Activated CD4-positive, CD25-positive, alpha-beta regulatory T cell treated with anti-CD3 and anti-CD28 coated beads, Interleukin-2, amount 50 U/mL, for 72 hours (primary cell): ENCODE results near the gene CHRNA1.

ENCODE experiments used
- DNase-seq: peaks from one replicate; pipeline ENCODE4 v3.0.0; 2021

Gene CHRNA1

DNA sequence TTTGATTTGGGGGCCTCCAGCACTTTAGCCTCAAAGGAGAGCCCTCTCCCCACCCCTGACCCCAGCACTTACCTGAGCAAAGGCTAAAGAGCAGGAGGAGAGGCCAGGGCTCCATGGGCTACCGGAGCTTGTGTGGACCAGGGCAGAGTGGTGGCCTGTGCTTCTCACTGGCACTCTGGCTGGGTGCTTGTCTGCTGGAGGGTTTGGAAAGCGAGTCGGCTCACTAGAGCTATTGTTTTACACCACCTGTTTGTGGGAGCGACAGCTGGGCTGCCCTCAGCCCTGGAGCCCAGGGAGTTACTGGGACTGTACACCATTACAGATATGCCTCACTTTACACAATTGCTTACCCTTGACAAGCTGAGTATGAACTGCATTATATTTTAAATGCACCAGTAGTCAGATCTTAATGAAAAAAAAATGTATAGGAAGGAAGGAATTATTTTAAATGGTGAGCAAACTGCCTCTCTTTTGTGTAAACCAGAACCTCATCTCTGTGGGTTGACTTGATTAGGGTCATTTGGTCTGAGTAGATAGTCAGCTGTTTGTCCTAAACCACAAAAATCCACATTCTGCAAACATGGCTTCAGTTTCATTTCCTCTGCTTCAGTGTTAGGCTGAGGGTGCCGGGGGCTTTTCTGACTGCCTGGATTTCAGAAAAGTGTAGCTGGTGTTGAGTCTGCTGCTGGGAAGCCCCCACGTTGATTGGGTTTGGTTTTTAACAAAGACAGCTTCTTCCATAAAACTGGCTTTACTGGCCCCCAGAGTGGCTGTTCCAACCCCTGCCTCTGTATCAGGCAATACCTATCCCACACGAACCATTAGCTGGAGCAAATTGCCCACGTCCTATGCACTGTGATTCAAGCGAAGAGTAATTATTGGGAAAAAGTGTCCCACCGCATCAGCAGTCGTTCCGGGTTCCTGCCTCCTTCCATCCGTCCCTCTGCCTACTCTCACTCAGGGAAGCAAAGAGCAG is at the start of gene CHRNA1:
Gene CHRNA1, minus strand, starts transcription at position 193 of the 976 bp plus-strand sequence. Its CDS starts 78 bp downstream, at position 115.
- DNase-seq, result no peak

DNA sequence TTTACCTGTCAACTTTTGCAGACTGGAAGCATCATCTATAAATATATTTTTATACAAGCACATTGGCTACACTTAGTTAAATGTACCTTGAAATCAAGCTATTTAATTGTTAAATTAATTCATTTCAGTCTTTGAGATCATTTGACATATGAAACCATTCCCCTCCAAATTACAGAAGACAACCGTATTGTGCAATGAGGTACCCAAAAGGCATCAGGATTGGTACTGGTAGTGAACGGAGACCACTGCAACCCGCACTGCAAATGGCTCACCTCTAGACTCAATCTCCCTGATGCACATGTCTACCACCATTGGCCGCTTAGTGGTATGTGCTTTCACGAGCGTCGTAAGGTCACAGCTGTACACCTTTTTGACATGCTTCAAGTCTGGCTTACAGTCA is 47.8 kb upstream of the CHRNA1 start:
- no peak for DNase-seq

DNA sequence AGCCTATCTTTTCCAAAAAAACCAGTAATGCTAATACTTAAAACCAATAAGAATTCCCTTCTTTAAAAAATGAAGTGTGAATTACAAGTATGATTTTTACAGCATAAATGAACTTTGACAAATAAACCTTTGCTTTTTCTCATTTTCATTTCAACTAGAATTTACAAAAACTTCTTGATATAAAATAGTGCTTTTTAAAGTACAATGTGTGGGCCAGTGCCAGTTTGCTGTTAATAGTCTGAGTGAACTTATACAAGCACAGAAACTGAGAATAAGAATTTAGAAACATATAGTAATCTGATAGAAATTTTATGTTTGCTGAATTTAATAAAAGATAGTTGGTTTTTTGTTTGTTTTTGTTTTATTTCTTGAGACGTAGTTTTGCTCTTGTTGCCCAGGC is 43.7 kb upstream of the CHRNA1 start:
- no peak for DNase-seq

DNA sequence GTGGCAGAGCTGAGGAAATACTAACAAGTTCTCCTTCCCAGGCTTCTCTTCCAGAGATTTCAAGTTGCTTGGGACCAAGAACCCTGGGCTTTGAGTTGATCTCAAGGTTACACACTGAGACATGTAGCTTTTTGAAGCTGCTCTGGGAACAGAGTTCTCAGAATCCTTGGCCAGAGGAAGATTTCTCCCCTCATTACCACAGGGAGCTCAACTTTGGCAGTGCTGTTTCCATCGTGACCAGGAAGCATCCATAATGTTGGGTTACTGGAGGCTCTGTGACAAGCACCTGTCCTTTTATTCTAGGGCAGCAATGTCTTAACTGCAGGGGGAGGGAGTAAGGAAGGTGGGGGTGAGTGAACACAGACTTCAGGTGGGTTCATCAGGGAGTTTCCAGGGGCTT is 41.5 kb upstream of the CHRNA1 start:
- no peak for DNase-seq

DNA sequence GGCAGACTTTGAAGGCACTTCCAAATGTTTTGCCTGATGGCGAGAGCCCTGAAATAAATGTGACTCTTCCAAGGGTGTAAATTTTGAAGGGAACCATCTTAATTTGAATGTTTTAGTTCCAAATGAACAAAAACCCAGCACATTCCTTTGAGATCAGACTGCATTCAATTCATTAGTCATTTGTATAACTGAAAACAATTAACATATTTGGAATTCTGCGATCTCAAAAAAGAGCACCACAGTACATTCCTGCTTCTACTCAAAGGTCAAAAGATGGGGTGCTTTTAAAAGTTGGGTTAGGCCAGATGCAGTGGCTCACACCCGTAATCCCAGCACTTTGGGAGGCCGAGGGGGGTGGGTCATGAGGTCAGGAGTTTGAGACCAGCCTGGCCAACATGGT is 38.2 kb upstream of the CHRNA1 start:
- no peak for DNase-seq

DNA sequence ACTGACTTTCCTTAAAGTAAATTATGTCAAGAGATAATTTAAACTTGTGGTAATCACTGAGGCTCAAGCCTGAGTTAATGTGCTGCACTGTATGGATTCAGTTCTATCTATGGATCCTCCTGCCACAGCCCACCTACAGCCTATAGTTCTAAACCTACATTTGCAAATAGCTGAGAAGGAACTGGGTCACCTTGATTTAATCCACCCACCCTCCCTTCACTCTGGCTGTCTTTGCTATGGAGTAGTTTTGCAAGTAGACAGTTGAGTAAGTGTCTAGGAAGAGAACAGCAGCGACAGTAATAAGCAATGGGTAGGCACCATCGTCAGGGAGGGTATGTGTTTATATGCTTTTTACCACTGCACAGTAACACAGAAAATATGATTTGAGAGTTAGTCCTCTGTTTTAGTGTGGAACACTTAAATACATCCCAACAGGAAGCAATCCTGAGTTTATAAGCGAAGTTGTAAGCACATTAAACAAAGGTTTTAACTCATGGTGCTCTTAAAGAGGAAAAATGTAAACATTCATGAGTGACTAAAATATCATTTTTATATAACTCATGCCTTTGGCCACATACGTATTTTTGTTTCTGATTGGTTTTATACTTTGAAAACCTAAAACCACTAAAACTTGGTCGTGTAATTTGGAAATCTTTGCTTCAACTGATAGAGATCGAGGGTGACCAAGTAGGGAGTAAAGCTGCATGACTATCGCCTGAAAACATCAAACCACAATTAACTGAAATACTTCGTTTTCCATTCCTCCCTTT is 36.3 kb upstream of the CHRNA1 start:
- DNase-seq, result no peak

DNA sequence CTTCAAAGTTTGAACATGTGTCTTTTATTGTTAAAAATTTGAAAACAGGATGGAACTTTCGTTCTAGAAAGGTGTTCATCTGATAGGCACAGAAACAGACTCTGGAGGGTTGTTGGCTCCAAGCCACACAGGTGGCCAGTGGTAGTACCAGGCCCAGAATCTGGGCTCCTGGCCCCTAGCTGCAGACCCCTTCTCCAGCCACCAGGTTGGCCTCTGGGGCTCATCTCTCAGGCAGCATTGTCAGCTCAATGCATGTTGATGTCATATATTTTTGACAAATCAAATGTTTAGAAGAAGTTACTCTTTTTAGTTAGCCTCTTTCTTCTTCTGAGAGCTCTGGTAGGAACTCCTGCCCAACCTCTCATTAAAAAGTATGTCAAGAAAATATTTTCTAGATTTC is 34.5 kb upstream of the CHRNA1 start:
- no peak for DNase-seq

DNA sequence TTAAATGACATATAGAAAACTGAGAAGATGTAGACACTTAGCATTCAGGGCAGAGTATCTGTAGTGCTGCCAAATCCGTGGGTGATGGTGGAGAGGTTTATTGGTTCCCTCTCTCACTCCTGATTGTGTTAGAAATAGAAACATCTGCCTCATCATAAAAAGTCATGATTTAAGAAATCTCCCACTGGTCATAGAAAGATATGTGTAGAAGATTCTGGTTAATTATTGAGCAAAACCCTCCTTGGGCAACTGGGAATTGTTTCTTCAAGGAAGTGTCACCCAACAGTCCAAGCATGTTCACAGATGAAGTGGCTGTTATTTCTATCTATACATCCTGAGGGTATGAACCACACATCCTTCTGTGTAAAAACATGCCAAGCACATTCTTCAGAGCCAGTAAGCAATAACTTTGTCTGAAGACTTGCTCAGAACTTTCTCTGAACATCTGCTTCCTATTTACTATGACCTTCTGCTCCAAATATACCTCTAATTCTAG is 33.6 kb upstream of the CHRNA1 start:
- no peak for DNase-seq

DNA sequence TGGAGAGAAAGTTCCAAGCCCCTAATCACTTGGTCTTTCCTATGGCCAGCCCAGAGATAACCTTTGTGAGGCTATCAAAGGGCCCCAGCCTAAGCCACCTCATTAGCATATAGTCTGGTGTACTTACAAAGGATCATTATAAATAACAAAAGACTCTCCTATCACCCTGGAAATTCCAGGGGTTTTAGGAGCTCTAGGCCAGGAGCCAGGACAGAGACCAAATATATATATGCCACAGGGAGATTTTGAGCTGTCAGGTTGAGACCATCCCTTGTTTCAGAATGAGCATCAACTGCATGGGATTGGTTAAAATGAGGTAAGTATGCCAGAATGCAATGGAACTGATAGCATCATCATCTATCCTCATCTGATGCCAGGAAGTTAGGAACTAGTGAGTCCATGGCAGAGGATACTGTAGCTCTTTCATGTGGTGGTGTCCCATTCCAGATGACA is 32.1 kb upstream of the CHRNA1 start:
- no peak for DNase-seq

DNA sequence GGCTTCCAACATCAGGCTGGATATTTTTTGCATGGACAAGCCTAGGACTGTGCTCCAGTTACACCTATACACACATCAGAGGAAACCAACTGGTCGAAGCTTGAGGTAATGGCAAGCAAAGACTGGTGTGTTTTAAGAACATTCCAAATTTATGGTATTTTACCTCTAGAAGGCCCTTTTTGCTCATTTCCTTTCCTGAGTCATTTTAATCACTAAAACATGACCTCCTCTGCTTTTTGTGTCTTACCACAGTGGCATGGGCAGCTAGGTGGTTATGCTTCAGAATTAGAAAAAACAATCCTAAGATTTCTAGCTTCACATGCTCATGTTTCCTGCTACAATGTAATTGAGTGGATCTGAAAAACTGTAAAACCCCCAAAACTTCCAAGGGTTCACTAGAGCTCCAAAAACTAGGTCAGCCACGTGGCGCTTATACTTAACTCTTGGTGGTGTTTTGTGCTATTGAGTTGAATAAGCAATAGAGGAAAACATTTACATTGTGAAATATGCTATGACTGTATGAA is 30.6 kb upstream of the CHRNA1 start:
- DNase-seq, result no peak

DNA sequence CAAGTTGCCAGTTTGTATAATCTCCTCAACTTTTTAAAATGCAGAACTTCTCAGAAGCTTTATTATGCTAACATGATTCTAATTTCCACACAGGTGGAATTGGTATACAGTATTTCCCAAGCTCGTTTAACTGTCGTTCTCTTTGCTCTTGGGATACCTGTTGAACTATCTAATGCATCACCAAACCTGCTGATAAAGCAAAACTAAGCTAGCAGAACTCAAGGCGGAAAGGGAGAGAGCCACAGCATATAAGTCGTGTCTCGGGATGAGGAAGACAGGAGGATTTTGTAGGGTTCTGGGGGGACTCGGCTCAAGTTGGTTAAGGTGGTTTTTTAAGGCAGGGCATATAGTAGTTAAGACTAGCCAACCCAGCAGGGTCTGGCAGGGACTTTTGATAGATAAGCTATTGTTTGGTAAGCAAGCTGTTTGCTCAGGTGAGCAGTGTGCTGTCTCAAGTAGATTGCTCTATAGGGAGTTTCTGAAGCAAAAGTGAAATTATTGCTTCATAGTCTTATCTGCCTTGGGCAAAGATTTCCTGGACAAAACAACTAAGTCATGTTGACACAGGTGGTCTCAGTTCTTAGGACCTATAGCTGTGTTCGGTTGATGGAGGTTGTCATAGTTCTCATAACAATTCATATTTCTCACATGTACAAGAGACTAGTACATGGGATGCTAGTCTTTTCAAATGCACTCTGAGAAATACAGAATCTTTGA is 28.2 kb upstream of the CHRNA1 start:
- DNase-seq, result no peak

DNA sequence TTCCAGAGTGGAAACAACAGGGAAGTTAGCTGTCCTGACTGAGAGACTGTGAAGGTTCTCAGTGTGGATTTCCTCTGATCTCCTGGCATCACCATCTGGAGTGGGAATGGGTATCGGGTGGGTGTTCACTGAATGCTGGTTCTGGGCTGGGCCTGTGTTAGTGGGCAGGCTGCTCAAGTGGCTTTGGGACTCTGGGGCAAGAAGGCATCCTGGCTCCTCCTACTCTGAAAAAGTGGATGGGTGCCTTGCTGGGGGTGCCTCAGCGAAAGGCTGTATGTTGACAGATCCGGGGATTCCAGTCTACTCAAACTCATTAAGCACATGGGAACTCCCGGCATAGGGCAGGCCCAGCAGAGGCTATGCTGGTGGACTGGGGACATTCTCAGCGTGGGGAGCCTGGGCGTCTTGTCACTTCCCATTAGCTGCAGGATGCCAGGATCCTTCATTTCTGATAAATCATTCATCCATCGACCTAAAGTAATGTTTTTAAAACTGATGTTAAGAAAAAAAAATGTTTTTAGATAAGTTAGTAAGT is 27.5 kb upstream of the CHRNA1 start:
- no peak for DNase-seq

DNA sequence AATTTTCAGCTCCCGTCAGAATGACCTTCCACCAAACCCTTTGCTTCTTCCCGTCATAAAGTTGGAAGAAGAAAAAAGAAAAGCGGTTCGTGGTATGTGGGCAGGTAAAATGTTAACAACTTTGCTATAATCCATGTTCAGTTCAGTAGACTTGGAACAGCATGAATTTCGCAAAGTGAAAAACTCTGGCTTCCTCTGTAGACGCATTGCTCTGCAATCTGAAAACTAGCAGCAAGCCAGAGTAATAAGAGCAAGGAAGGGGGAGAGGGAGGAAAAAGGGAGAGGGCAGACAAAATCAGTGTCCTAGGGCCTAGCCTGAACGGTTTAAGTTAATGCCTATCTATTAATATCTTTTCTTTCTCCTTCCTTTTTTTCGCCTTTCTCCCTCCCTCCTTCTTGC is 26.7 kb upstream of the CHRNA1 start:
- no peak for DNase-seq

DNA sequence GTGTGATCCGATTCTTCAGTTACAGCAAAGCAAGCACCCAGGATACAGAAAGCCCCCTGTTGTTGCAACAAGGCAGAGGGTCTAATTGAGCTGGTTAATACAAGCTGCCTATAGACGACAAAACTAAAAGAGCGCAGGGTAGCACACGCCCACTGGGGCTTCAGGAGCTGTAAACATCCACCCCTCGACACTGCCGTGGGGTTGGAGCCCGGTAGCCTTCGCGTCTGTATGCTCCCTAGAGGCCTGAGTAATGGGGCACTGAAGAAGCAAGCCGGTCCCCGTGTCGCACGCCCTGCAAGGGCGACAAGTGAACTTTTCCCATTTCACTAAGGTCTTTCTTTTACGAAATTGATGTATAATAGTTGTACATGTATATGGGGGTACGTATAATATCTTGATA is 24.7 kb upstream of the CHRNA1 start:
- no peak for DNase-seq

DNA sequence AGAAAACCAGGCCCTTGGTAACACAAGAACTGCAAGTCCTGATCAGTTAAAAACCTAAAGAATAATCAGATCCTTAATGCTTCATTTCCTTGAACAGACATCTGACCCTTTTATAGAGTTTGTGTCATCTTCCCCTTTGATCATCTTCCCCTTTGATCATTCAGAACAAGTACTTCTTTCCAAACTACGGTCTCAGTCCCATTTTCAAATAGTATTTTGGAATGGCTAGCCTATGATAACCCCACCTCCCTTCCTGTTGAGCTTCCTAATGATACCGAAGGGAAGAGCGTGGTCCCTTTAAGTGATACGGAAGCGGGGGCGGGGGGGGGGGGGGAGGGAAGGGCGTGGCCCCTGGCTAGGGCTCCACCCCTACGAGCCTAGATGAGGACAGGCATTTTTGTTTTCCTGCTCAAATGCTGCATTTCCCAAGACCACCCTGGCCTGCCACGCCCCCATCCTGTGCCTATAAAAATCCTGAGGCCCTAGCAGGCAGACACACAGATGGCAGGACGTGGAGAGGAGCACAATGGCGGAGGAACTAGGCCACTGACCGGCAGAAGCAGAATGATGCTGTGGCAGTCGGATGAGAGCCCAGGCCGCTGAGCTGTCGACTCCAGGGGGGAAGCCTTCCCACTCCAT is 24.1 kb upstream of the CHRNA1 start:
- no peak for DNase-seq

DNA sequence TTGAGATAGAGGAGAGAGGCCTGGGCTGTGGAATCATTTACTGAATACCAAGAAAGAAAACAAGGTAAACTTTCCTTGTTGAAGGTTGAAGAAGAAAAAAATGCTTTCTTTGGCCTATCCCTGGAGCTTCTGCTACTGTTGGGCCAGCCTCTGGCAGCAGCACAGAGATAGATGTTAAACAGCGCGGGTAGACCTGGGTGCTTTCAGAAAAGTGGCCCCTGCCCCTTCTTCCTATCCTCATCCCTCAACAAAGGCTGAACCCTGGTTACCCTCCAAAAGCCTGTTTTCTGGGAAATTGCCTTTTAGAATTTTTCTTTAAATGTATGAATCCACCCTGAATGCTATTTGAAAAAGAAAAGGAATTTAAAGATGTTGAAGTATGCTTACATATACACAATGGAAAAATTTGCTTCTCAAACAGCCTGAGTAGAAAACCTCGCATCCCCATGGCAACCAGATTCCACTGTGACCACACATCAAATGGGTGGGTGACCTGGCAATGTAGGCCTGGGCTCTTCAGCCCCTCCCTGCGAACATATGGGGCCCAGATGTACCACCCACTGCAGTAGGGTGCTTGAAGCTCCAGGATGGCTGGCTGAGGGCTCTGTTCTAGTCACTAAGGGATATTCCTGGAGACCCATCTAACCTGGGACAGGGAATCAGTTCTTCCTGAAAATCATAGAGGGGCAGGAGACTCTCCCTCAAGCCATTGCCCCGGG is 23.4 kb upstream of the CHRNA1 start:
- no peak for DNase-seq

DNA sequence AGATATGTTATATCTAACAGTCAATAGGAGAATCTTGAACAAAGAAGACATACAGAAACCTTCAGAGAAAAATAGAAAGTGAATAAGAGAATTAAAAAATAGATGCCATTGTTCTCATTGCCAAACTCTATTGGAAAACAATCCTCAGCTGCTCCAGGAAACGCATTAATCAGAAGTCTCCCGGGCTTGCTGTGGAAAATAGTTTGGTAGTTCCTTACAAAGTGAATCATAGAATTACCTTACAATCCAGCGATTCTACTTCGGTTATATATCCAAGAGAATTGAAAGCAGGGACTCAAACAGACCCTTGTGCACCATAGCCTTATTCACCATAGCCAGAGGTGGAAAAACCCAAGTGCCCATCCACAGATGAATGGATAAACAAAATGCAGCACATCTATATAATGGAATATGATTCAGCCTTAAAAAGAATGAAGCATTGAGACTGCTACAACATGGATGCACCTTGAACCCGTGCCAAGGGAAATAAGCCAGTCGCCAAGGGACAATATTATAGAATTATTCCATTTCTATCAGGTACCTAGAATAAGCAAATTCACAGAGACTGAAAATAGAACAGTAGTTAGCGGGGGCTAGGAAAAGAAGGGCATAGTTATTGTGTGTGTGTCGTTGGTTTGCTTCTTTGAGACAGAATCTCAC is 21.9 kb upstream of the CHRNA1 start:
- no peak for DNase-seq

DNA sequence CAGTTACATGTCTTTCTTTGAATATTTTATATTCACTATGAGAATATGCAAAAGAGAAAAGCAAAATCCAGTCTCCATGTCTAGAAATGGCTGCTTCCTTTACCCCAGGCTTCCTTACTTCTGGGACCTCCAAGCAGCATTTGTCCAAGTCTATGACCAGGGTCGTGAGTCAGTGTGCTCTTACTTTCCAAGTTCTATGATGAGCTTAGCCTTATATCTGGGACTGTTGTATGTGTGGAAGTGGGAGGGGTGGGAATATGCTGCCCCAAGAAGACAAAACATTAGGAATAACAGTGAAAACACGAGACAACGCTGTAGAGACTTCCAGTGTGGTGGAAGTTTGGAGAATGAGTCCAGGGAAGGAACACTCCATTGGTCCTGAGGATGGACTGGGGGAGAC is 21.2 kb upstream of the CHRNA1 start:
- DNase-seq, result no peak

DNA sequence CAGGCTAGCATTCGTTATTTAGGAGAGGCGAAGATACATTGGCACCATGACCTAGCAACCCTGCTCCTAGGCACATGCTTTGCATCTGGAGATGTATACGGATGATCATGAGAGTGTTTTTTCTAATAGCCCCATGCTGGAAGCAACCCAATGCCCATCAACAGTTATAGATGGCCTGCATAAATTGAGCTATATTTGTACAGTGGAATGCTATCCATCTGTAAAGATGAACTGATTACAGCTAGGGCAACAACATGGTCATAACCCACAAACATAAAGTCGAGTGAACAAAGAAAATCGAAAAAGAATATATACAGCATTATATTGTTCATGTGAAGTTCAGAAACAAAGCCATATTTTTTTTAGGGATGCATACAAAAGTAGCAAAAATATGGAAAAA is 20.6 kb upstream of the CHRNA1 start:
- no peak for DNase-seq

DNA sequence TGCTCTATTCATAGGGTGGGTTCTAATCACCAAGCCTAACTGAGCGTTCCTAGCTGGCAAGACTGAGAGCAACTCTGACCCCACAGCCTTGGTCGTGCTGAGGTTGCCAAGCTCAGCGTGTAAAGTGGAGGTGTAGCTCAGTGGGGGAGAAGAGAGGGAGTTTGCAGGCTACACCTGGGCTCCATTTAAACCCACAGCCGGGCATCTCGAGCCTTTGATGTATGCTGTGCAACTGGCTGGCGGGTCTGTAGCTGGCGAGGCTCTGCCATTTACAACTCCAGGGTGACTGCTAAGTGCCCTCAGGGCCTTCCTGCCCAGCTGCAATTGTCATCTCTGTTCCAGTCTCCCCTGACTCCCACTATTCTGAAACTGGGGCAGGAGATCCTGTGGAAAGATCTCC is 20.0 kb upstream of the CHRNA1 start:
- DNase-seq, result no peak

DNA sequence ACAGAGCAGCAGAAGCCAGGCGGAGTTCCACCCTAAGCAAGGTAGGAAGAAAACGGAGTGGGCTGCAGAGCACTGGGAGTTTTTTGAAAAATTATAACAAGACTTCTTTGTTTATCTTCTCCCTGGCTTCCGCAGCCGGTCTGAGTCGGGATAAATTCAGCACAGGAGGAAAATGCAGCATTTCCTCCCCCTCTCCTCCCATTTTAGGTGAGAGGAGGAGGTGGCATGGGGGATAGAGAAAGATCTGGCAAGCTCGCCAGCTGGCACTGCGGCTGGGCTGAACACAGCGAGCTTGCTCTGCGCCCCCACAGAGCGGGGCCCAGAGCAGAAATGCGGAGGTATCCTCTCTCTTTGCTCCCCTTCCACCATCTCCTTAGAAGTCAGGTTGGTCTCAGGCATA is 17.7 kb upstream of the CHRNA1 start:
- DNase-seq, result no peak
